ENCODE data around the gene OR10H4.

DNA sequence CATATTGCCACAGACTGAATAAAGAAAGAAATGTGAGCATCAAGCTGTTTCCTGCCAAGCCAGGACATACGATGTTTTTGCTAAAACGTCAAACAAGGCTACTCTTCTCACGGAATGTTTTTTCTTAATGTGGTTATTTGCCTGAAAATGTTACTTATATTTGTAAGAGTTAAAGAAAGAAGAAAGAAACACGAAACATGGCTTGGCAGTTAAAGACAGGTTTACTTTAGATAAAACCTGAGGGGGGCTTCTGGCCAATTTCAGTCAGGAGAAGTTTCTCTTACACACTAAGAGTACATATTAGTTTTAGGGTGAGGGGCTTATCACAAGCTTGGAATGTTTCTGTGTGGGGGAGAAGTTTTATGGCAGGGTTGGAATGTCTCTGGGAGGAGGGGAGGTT lies 4.4 kb upstream of the OR10H4 start:
- no peak for TF ChIP-seq GATA2 (IDR thresholded peaks at IDR 0.05; ENCODE audit: low read depth, low read length)
- TF ChIP-seq GATA3 (IDR thresholded peaks at IDR 0.05; ENCODE audit: low read depth, low read length), result no peak
